HepG2 (cell line): ENCODE measurements around the gene C6orf15. TPM values are rescaled to one million over a fixed set of nuclear protein-coding genes. Genes with fewer than 3 reads are reported as not detected.

Experiments used
- AHR ChIP-seq: IDR thresholded peaks from 2 replicates; pipeline ENCODE4 v1.6.1; 2018; ENCODE audit warnings: missing genetic modification reagents, missing compliant biosample characterization
- BRCA1 ChIP-seq: sonication (generic); formaldehyde crosslinking; IDR thresholded peaks from 2 replicates; pipeline ENCODE4 v1.4.0; 2020; ENCODE audit warnings: missing genetic modification reagents
- HIC2 ChIP-seq: sonication (generic); formaldehyde crosslinking; IDR thresholded peaks from 2 replicates; pipeline ENCODE4 v1.9.0; 2022; ENCODE audit warnings: low read depth, missing genetic modification reagents
- ISX ChIP-seq: sonication (generic); formaldehyde crosslinking; conservative IDR thresholded peaks from 2 replicates; pipeline ENCODE4 v1.5.0; 2020; ENCODE audit warnings: missing genetic modification reagents
- MAZ ChIP-seq, 2 experiments: sonication (generic) in 1 of 2; formaldehyde crosslinking in 1 of 2; IDR thresholded peaks; 2 replicates each; pipeline versions ENCODE4 v1.5.0 to v1.6.1; 2012 to 2020; ENCODE audit warnings: low read depth in 2 of 2, mild to moderate bottlenecking in 2 of 2, borderline replicate concordance in 1 of 2, improper control_type of control experiment in 1 of 2, low read length in 1 of 2, missing genetic modification reagents in 1 of 2, moderate library complexity in 1 of 2
- MYNN ChIP-seq: sonication (generic); formaldehyde crosslinking; IDR thresholded peaks from 2 replicates; pipeline ENCODE4 v1.4.0; 2020; ENCODE audit warnings: mild to moderate bottlenecking, low read depth, missing genetic modification reagents
- SUZ12 ChIP-seq: fragments of 150-350 bp; IDR thresholded peaks from 2 replicates; pipeline ENCODE4 v1.6.1; 2014; ENCODE audit warnings: low read depth, low read length
- TFDP1 ChIP-seq: IDR thresholded peaks from 2 replicates; pipeline ENCODE4 v1.6.1; 2016; ENCODE audit warnings: missing compliant biosample characterization, missing genetic modification reagents, borderline replicate concordance
- TRIM22 ChIP-seq: fragments of 450-650 bp; IDR thresholded peaks from 2 replicates; pipeline ENCODE4 v1.6.1; 2017
- U2AF2 ChIP-seq: fragments of 200-400 bp; formaldehyde crosslinking; IDR thresholded peaks from 2 replicates; pipeline ENCODE4 v1.6.1; 2017; ENCODE audit warnings: low read depth, mild to moderate bottlenecking, low read length
- ZNF17 ChIP-seq: sonication (generic); formaldehyde crosslinking; IDR thresholded peaks from 2 replicates; pipeline ENCODE4 v1.5.0; 2020; ENCODE audit warnings: mild to moderate bottlenecking, missing genetic modification reagents
- ZNF234 ChIP-seq: sonication (generic); formaldehyde crosslinking; conservative IDR thresholded peaks from 2 replicates; pipeline ENCODE4 v1.5.1; 2020; ENCODE audit warnings: mild to moderate bottlenecking, missing genetic modification reagents
- ZNF253 ChIP-seq: sonication (generic); formaldehyde crosslinking; IDR thresholded peaks from 2 replicates; pipeline ENCODE4 v1.8.0; 2022; ENCODE audit warnings: mild to moderate bottlenecking, missing genetic modification reagents, borderline replicate concordance
- ZNF503 ChIP-seq: sonication (generic); formaldehyde crosslinking; IDR thresholded peaks from 2 replicates; pipeline ENCODE4 v1.4.0; 2020; ENCODE audit warnings: missing genetic modification reagents
- ZNF562 ChIP-seq: sonication (generic); formaldehyde crosslinking; IDR thresholded peaks from 2 replicates; pipeline ENCODE4 v1.8.0; 2022; ENCODE audit warnings: missing genetic modification reagents, borderline replicate concordance
- ZNF674 ChIP-seq: sonication (generic); formaldehyde crosslinking; IDR thresholded peaks from 2 replicates; pipeline ENCODE4 v1.5.0; 2020; ENCODE audit warnings: low read depth, mild to moderate bottlenecking, missing genetic modification reagents
- ZNF720 ChIP-seq: sonication (generic); formaldehyde crosslinking; IDR thresholded peaks from 2 replicates; pipeline ENCODE4 v1.4.0; 2020; ENCODE audit warnings: missing genetic modification reagents
- polyA plus RNA-seq, 8 experiments: library from polyadenylated mRNA; depleted of rRNA in 3 of 8; stranded (reverse) in 7 of 8; unstranded in 1 of 8; fragments of >200 nt; fragmentation: Illumina TruSeq in 4 of 8; extraction: Trizol in 4 of 8; gene quantifications; 2 replicates each; pipeline versions ENCODE4 v1.2.1 to v1.2.3, GENCODE V29; 2011 to 2016; ENCODE audit warnings: low read depth in 4 of 8, missing spikeins in 1 of 8, mixed read lengths in 1 of 8; ENCODE audit not compliant: insufficient read depth in 1 of 8
- total RNA-seq, 5 experiments: library from RNA; depleted of rRNA; stranded (reverse); fragments of >200 nt; fragmentation: Illumina TruSeq; extraction: Trizol; gene quantifications; 2 replicates each; pipeline ENCODE4 v1.2.3, GENCODE V29; 2016; ENCODE audit warnings: low read depth in 1 of 5
- TF ChIP-seq, protein P1 (sequence below): IDR thresholded peaks from 2 replicates; pipeline ENCODE4 v1.6.1; 2012; ENCODE audit warnings: low read depth, low read length, improper control_type of control experiment
- TF ChIP-seq, protein P2 (sequence below): sonication (generic); formaldehyde crosslinking; IDR thresholded peaks from 2 replicates; pipeline ENCODE4 v1.4.0; 2020; ENCODE audit warnings: missing genetic modification reagents, mild to moderate bottlenecking, borderline replicate concordance

Gene C6orf15
- total and polyA plus RNA-seq, 2 of the 13 experiments (the other 11 are each of a cell fraction or from before 2014, with no cell fraction given), result not detected

- TF ChIP-seq ZNF234 (CRISPR knock-in tag) (no peak), HIC2 (CRISPR knock-in tag) (no peak), SUZ12 (no peak), ZNF17 (no peak), ZNF674 (CRISPR knock-in tag) (no peak), ISX (CRISPR knock-in tag) (no peak), BRCA1 (CRISPR knock-in tag) (no peak), TRIM22 (no peak), ZNF562 (no peak), MYNN (CRISPR knock-in tag) (no peak), MAZ (IDR thresholded peaks at IDR 0.05; ENCODE audit: borderline replicate concordance, low read depth, low read length) (no peak), MAZ (CRISPR knock-in tag; IDR thresholded peaks at IDR 0.05; ENCODE audit: low read depth) (no peak), ZNF503 (CRISPR knock-in tag) (no peak), AHR (0 out of 2 replicates have a peak, but pooled peaks have one; percentile 31), ZNF253 (CRISPR knock-in tag) (no peak), ZNF720 (CRISPR knock-in tag) (no peak), U2AF2 (no peak), TFDP1 (no peak)
- TF ChIP-seq, protein P1, sequence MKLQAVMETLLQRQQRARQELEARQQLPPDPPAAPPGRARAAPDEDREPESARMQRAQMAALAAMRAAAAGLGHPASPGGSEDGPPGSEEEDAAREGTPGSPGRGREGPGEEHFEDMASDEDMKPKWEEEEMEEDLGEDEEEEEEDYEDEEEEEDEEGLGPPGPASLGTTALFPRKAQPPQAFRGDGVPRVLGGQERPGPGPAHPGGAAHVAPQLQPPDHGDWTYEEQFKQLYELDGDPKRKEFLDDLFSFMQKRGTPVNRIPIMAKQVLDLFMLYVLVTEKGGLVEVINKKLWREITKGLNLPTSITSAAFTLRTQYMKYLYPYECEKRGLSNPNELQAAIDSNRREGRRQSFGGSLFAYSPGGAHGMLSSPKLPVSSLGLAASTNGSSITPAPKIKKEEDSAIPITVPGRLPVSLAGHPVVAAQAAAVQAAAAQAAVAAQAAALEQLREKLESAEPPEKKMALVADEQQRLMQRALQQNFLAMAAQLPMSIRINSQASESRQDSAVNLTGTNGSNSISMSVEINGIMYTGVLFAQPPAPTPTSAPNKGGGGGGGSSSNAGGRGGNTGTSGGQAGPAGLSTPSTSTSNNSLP, result 0 out of 2 replicates have a peak, but pooled peaks have one; percentile 24
- TF ChIP-seq, protein P2, sequence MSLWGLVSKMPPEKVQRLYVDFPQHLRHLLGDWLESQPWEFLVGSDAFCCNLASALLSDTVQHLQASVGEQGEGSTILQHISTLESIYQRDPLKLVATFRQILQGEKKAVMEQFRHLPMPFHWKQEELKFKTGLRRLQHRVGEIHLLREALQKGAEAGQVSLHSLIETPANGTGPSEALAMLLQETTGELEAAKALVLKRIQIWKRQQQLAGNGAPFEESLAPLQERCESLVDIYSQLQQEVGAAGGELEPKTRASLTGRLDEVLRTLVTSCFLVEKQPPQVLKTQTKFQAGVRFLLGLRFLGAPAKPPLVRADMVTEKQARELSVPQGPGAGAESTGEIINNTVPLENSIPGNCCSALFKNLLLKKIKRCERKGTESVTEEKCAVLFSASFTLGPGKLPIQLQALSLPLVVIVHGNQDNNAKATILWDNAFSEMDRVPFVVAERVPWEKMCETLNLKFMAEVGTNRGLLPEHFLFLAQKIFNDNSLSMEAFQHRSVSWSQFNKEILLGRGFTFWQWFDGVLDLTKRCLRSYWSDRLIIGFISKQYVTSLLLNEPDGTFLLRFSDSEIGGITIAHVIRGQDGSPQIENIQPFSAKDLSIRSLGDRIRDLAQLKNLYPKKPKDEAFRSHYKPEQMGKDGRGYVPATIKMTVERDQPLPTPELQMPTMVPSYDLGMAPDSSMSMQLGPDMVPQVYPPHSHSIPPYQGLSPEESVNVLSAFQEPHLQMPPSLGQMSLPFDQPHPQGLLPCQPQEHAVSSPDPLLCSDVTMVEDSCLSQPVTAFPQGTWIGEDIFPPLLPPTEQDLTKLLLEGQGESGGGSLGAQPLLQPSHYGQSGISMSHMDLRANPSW, result no peak
Measured at GRCh38 chr6:31079656-31080261, 32.6 kb downstream of the C6orf15 start (continued).
